H1 (cell line): ENCODE measurements around the gene JADE3. TPM values are rescaled to one million over a fixed set of nuclear protein-coding genes. Genes with fewer than 3 reads are reported as not detected.

Experiments
- polyA plus RNA-seq, 7 experiments: library from polyadenylated mRNA; depleted of rRNA in 3 of 7; stranded (reverse) in 5 of 7; unstranded in 2 of 7; fragments of >200 nt in 5 of 7; fragments of 200-250 nt in 2 of 7; gene quantifications; 1 replicate in 5 of 7; 2 replicates in 1 of 7; 4 replicates in 1 of 7; pipeline versions ENCODE4 v1.2.1 to v1.2.3, GENCODE V29; 2011 to 2013; ENCODE audit warnings: missing spikeins in 2 of 7, mixed read lengths in 2 of 7
- total RNA-seq: library from RNA; stranded (reverse); fragmentation: NEBNext Ultra II Directional; extraction: Animal tissue kit (Norgen Biotek cat#: 25700); gene quantifications from 2 replicates; pipeline ENCODE4 v1.2.1, GENCODE V29; 2021
- TF ChIP-seq, protein P1 (sequence below): fragments of 300-600 bp; sonication (generic); IDR thresholded peaks from 2 replicates; pipeline ENCODE4 v1.7.1; 2012; ENCODE audit warnings: low read length, moderate library complexity, mild to moderate bottlenecking, inconsistent platforms; ENCODE audit not compliant: insufficient replicate concordance

Gene JADE3
- total and polyA plus RNA-seq, 2 of the 8 experiments (the other 6 are each of a cell fraction or from before 2014, with no cell fraction given) = 6.9 to 21.5 TPM

- TF ChIP-seq, protein P1, sequence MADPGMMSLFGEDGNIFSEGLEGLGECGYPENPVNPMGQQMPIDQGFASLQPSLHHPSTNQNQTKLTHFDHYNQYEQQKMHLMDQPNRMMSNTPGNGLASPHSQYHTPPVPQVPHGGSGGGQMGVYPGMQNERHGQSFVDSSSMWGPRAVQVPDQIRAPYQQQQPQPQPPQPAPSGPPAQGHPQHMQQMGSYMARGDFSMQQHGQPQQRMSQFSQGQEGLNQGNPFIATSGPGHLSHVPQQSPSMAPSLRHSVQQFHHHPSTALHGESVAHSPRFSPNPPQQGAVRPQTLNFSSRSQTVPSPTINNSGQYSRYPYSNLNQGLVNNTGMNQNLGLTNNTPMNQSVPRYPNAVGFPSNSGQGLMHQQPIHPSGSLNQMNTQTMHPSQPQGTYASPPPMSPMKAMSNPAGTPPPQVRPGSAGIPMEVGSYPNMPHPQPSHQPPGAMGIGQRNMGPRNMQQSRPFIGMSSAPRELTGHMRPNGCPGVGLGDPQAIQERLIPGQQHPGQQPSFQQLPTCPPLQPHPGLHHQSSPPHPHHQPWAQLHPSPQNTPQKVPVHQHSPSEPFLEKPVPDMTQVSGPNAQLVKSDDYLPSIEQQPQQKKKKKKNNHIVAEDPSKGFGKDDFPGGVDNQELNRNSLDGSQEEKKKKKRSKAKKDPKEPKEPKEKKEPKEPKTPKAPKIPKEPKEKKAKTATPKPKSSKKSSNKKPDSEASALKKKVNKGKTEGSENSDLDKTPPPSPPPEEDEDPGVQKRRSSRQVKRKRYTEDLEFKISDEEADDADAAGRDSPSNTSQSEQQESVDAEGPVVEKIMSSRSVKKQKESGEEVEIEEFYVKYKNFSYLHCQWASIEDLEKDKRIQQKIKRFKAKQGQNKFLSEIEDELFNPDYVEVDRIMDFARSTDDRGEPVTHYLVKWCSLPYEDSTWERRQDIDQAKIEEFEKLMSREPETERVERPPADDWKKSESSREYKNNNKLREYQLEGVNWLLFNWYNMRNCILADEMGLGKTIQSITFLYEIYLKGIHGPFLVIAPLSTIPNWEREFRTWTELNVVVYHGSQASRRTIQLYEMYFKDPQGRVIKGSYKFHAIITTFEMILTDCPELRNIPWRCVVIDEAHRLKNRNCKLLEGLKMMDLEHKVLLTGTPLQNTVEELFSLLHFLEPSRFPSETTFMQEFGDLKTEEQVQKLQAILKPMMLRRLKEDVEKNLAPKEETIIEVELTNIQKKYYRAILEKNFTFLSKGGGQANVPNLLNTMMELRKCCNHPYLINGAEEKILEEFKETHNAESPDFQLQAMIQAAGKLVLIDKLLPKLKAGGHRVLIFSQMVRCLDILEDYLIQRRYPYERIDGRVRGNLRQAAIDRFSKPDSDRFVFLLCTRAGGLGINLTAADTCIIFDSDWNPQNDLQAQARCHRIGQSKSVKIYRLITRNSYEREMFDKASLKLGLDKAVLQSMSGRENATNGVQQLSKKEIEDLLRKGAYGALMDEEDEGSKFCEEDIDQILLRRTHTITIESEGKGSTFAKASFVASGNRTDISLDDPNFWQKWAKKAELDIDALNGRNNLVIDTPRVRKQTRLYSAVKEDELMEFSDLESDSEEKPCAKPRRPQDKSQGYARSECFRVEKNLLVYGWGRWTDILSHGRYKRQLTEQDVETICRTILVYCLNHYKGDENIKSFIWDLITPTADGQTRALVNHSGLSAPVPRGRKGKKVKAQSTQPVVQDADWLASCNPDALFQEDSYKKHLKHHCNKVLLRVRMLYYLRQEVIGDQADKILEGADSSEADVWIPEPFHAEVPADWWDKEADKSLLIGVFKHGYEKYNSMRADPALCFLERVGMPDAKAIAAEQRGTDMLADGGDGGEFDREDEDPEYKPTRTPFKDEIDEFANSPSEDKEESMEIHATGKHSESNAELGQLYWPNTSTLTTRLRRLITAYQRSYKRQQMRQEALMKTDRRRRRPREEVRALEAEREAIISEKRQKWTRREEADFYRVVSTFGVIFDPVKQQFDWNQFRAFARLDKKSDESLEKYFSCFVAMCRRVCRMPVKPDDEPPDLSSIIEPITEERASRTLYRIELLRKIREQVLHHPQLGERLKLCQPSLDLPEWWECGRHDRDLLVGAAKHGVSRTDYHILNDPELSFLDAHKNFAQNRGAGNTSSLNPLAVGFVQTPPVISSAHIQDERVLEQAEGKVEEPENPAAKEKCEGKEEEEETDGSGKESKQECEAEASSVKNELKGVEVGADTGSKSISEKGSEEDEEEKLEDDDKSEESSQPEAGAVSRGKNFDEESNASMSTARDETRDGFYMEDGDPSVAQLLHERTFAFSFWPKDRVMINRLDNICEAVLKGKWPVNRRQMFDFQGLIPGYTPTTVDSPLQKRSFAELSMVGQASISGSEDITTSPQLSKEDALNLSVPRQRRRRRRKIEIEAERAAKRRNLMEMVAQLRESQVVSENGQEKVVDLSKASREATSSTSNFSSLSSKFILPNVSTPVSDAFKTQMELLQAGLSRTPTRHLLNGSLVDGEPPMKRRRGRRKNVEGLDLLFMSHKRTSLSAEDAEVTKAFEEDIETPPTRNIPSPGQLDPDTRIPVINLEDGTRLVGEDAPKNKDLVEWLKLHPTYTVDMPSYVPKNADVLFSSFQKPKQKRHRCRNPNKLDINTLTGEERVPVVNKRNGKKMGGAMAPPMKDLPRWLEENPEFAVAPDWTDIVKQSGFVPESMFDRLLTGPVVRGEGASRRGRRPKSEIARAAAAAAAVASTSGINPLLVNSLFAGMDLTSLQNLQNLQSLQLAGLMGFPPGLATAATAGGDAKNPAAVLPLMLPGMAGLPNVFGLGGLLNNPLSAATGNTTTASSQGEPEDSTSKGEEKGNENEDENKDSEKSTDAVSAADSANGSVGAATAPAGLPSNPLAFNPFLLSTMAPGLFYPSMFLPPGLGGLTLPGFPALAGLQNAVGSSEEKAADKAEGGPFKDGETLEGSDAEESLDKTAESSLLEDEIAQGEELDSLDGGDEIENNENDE = no peak
- TF ChIP-seq, all 59 proteins: peak for 0
Observed at GRCh38 chrX:47093860-47094259, 181.6 kb downstream of the JADE3 start (continued).
